CD4-positive, alpha-beta T cell (primary cell): Measurements from ENCODE around the gene DHX9. TPM values are rescaled to one million over a fixed set of nuclear protein-coding genes. Genes with fewer than 3 reads are reported as not detected.

ENCODE experiments used
- ATAC-seq: fragments of 200-7000 bp; cut with Tn5 transposase; one replicate; pipeline ENCODE4 v1.10.0; 2022; ENCODE audit warnings: mild to moderate bottlenecking; ENCODE audit not compliant: poor library complexity
- CTCF ChIA-PET: fragments of 350-600 bp; sonication (Branson Sonifier 250); formaldehyde crosslinking; loops from one replicate; lab custom pipeline; 2021; ENCODE audit warnings: antibody characterized with exemption, inconsistent platforms; lab: Charles Lee
- POLR2A ChIA-PET: fragments of 350-600 bp; sonication (Branson Sonifier 250); formaldehyde crosslinking; loops from one replicate; lab custom pipeline; 2021; ENCODE audit warnings: antibody characterized with exemption, inconsistent platforms; lab: Charles Lee
- DNase-seq, 14 experiments: peaks; one replicate each; pipeline ENCODE4 v3.0.0-alpha.2; 2013 to 2020; ENCODE audit warnings: mixed read lengths in 2 of 14
- H3K27ac ChIP-seq, 2 donors: one replicate each; pipeline versions ENCODE4 v1.5.1 to v1.7.0; 2013; ENCODE audit warnings: low read length in 2 of 2, low read depth in 1 of 2, mild to moderate bottlenecking in 1 of 2
- H3K27me3 ChIP-seq, 2 experiments: 1 replicate in 1 of 2; 2 replicates in 1 of 2; pipeline versions ENCODE4 v1.6.1 to v1.7.0; 2013; ENCODE audit warnings: low read length in 2 of 2, control low read depth in 1 of 2, mild to moderate bottlenecking in 1 of 2, moderate library complexity in 1 of 2; ENCODE audit not compliant: insufficient read depth in 2 of 2, control insufficient read depth in 1 of 2
- H3K36me3 ChIP-seq: one replicate; pipeline ENCODE4 v1.6.1; 2013; ENCODE audit warnings: low read length, control low read depth; ENCODE audit not compliant: insufficient read depth
- H3K4me1 ChIP-seq: one replicate; pipeline ENCODE4 v1.6.1; 2013; ENCODE audit warnings: low read length, control low read depth; ENCODE audit not compliant: insufficient read depth
- H3K4me3 ChIP-seq: one replicate; pipeline ENCODE4 v1.5.1; 2013; ENCODE audit warnings: mild to moderate bottlenecking, low read length, moderate library complexity
- H3K9me3 ChIP-seq, 2 experiments: 1 replicate in 1 of 2; 2 replicates in 1 of 2; pipeline versions ENCODE4 v1.6.1 to v1.7.0; 2013; ENCODE audit warnings: low read length in 2 of 2, mild to moderate bottlenecking in 2 of 2, control low read depth in 1 of 2, moderate library complexity in 1 of 2; ENCODE audit not compliant: control insufficient read depth in 1 of 2, insufficient read depth in 1 of 2
- H3K27ac Mint-ChIP-seq: one replicate; pipeline ENCODE4 v1.8.0; 2020; ENCODE audit warnings: mixed read lengths
- H3K27me3 Mint-ChIP-seq: one replicate; pipeline ENCODE4 v1.8.0; 2021; ENCODE audit warnings: mixed read lengths
- H3K36me3 Mint-ChIP-seq: one replicate; pipeline ENCODE4 v1.8.0; 2021; ENCODE audit warnings: low read depth, mixed read lengths
- H3K4me1 Mint-ChIP-seq: one replicate; pipeline ENCODE4 v1.8.0; 2021; ENCODE audit warnings: low read depth, mixed read lengths
- H3K4me3 Mint-ChIP-seq: one replicate; pipeline ENCODE4 v1.8.0; 2020; ENCODE audit warnings: mild to moderate bottlenecking, mixed read lengths
- H3K9me3 Mint-ChIP-seq: one replicate; pipeline ENCODE4 v1.8.0; 2020; ENCODE audit warnings: mixed read lengths
- intact Hi-C, 2 experiments: fragments of 100-400 bp; cut with DNase I in 1 of 2; cut with micrococcal nuclease in 1 of 2; formaldehyde crosslinking; loops; one replicate each; pipeline versions ENCODE4 v1.15.1 to v1.9.0; 2023 to 2025; cut with DNase I, micrococcal nuclease
- total RNA-seq, 174 experiments: library from RNA in 2 of 174; stranded (reverse) in 2 of 174; gene quantifications; one replicate each; pipeline ENCODE4 v1.2.3 and lab custom pipeline; 2021 to 2026
- TF ChIP-seq, protein P1 (sequence below): fragments of 200-600 bp; IDR thresholded peaks from one replicate; pipeline ENCODE4 v1.8.0; 2022; ENCODE audit warnings: antibody characterized with exemption, mild to moderate bottlenecking

DHX9 gene
- total RNA-seq, 2 experiments from 2014 or later: 338 to 353 TPM

DNA sequence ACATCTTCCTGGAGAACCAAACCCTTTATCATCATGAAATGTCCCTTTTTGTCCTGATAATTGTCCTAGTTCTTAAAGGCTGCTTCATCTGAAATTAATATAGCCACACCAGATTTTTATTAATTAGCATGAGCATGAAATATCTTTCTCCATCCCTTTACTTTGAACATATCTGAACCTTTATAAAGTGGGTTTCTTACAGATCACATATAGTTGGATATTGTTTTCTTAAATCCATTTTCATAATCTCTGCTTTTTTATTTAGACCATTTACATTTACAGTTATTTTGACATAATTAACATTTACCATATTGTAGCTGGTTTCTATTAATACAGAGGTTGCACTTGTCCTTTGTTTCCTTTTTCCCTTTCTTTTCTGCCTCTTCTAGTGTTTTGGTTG is 96.6 kb downstream of the DHX9 start:
- Mint-ChIP-seq H3K4me3 (no peak overlapping the region), H3K4me1 (no peaks in the 10 kb centered on the region), H3K27ac (no peak overlapping the region), H3K9me3 (peaks cover 8% of the 10 kb centered on the region), H3K36me3 (no peaks in the 10 kb centered on the region), H3K27me3 (peaks cover 47% of the 10 kb centered on the region)
- no peak overlapping the region for H3K4me3 ChIP-seq
- POLR2A ChIA-PET: no interaction called here
- no peaks in the 10 kb centered on the region for H3K4me1 ChIP-seq
- DNase-seq: no peak
- intact Hi-C loops: no loop called here
- peaks cover 0 to 16% of the 10 kb centered on the region in 2 experiments for H3K27me3 ChIP-seq
- no peaks in the 10 kb centered on the region for H3K36me3 ChIP-seq
- no peak for ATAC-seq
- TF ChIP-seq, protein P1, sequence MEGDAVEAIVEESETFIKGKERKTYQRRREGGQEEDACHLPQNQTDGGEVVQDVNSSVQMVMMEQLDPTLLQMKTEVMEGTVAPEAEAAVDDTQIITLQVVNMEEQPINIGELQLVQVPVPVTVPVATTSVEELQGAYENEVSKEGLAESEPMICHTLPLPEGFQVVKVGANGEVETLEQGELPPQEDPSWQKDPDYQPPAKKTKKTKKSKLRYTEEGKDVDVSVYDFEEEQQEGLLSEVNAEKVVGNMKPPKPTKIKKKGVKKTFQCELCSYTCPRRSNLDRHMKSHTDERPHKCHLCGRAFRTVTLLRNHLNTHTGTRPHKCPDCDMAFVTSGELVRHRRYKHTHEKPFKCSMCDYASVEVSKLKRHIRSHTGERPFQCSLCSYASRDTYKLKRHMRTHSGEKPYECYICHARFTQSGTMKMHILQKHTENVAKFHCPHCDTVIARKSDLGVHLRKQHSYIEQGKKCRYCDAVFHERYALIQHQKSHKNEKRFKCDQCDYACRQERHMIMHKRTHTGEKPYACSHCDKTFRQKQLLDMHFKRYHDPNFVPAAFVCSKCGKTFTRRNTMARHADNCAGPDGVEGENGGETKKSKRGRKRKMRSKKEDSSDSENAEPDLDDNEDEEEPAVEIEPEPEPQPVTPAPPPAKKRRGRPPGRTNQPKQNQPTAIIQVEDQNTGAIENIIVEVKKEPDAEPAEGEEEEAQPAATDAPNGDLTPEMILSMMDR: no peak
- CTCF ChIA-PET: no interaction called here
- H3K27ac ChIP-seq: no peak overlapping the region
- H3K9me3 ChIP-seq: no peaks in the 10 kb centered on the region

Other genes with a start within 250 kb of the DHX9 start
- gene RGS16, start 235.0 kb upstream of the DHX9 start, total RNA-seq: 10 to 100 TPM; 16.3 to 16.4 TPM
- gene RGS8, start 154.8 kb upstream of the DHX9 start, total RNA-seq: not detected
- 1 to 10 TPM in 1 of 2 experiments, under 1 TPM in 1; 0.63 to 1.7 TPM for gene NPL, start 49.6 kb upstream of the DHX9 start, total RNA-seq
- not detected for gene SHCBP1L, start 113.8 kb downstream of the DHX9 start, total RNA-seq
- not detected for gene LAMC1, start 184.1 kb downstream of the DHX9 start, total RNA-seq